IMR-90 (cell line): ENCODE measurements around the gene ANOS1.

ENCODE experiments used
- CEBPB ChIP-seq: IDR thresholded peaks from 2 replicates; pipeline ENCODE4 v1.6.1; 2012; ENCODE audit warnings: low read depth, low read length, improper control_type of control experiment
- CTCF ChIP-seq: conservative IDR thresholded peaks from 2 replicates; pipeline ENCODE4 v1.5.1; 2012; ENCODE audit warnings: mild to moderate bottlenecking, low read depth, low read length, improper control_type of control experiment
- ELK1 ChIP-seq: fragments of 150-350 bp; IDR thresholded peaks from 2 replicates; pipeline ENCODE4 v1.6.1; 2016; ENCODE audit warnings: low read depth, mild to moderate bottlenecking, low read length, moderate library complexity, borderline replicate concordance
- MAFK ChIP-seq: IDR thresholded peaks from 2 replicates; pipeline ENCODE4 v1.6.1; 2012; ENCODE audit warnings: low read depth, low read length, improper control_type of control experiment
- MAZ ChIP-seq: IDR thresholded peaks from 2 replicates; pipeline ENCODE4 v1.6.1; 2012; ENCODE audit warnings: low read depth, mild to moderate bottlenecking, low read length, improper control_type of control experiment, moderate library complexity, borderline replicate concordance
- NFE2L2 ChIP-seq: fragments of 150-350 bp; IDR thresholded peaks from 2 replicates; pipeline ENCODE4 v1.6.1; 2016; ENCODE audit warnings: low read depth, mild to moderate bottlenecking, low read length
- POLR2A ChIP-seq: IDR thresholded peaks from 2 replicates; pipeline ENCODE4 v1.6.1; 2012; ENCODE audit warnings: mild to moderate bottlenecking, low read depth, low read length
- RAD21 ChIP-seq: IDR thresholded peaks from 2 replicates; pipeline ENCODE4 v1.6.1; 2012; ENCODE audit warnings: low read length, improper control_type of control experiment
- RFX5 ChIP-seq: IDR thresholded peaks from 2 replicates; pipeline ENCODE4 v1.8.0; 2012; ENCODE audit warnings: low read depth, mild to moderate bottlenecking, low read length, moderate library complexity

- TF ChIP-seq CTCF (no peak), RAD21 (no peak), RFX5 (no peak), ELK1 (no peak), POLR2A (no peak), CEBPB (no peak), MAFK (no peak), NFE2L2 (no peak), MAZ (no peak)
Measured at GRCh38 chrX:8673201-8673600, 58.7 kb downstream of the ANOS1 start.
